IMR-90 (cell line): ENCODE measurements around the gene PPP1R9A. TPM values are rescaled to one million over a fixed set of nuclear protein-coding genes. Genes with fewer than 3 reads are reported as not detected.

Experiments
- ATAC-seq: fragments of 200-7000 bp; cut with Tn5 transposase; 2 replicates; pipeline ENCODE4 v1.9.1; 2020; ENCODE audit warnings: low read depth, mild to moderate bottlenecking, moderate library complexity
- BruUV-seq: library from RNA; stranded (reverse); fragments of 400-500 nt; replicated peaks from 2 replicates; lab custom pipeline; 2021; lab: Mats Ljungman, UMichigan
- CTCF ChIA-PET: fragments of 300-600 bp; formaldehyde crosslinking; extraction: SDS; loops from one replicate; lab custom pipeline; 2021; ENCODE audit warnings: antibody characterized with exemption; lab: Yijun Ruan, JAX
- POLR2A ChIA-PET: fragments of 300-600 bp; sonication (Branson Sonifier 250); formaldehyde crosslinking; loops from one replicate; lab custom pipeline; 2022; ENCODE audit warnings: antibody characterized with exemption; ENCODE audit not compliant: unreplicated experiment; lab: Charles Lee
- DNase-seq: peaks from one replicate; pipeline ENCODE4 v3.0.0; 2013
- H2AFZ ChIP-seq: replicated peaks from 2 replicates; pipeline ENCODE3; 2013; ENCODE audit warnings: low read length, mild to moderate bottlenecking; ENCODE audit not compliant: poor library complexity
- H2AK5ac ChIP-seq: 2 replicates; pipeline ENCODE4 v1.6.1; 2013; ENCODE audit warnings: low read depth, low read length, inconsistent platforms
- H2AK9ac ChIP-seq: replicated peaks from 2 replicates; pipeline ENCODE3; 2013; ENCODE audit warnings: mild to moderate bottlenecking, low read depth, low read length, moderate library complexity; ENCODE audit not compliant: poor library complexity
- H2BK120ac ChIP-seq: 2 replicates; pipeline ENCODE4 v1.6.1; 2013; ENCODE audit warnings: low read depth, low read length, inconsistent platforms
- H2BK15ac ChIP-seq: 3 replicates; pipeline ENCODE4 v1.6.1; 2013; ENCODE audit warnings: low read depth, low read length, inconsistent platforms
- H2BK20ac ChIP-seq: 2 replicates; pipeline ENCODE4 v1.6.1; 2013; ENCODE audit warnings: low read depth, mild to moderate bottlenecking, inconsistent platforms, low read length, moderate library complexity
- H2BK5ac ChIP-seq: 2 replicates; pipeline ENCODE4 v1.6.1; 2013; ENCODE audit warnings: mild to moderate bottlenecking, low read depth, low read length, inconsistent platforms; ENCODE audit not compliant: poor library complexity, severe bottlenecking
- H3K14ac ChIP-seq: replicated peaks from 2 replicates; pipeline ENCODE4 v1.6.1; 2013; ENCODE audit warnings: low read depth, low read length, inconsistent platforms
- H3K18ac ChIP-seq: 2 replicates; pipeline ENCODE4 v1.6.1; 2013; ENCODE audit warnings: low read depth, low read length, control low read depth
- H3K23ac ChIP-seq: 2 replicates; pipeline ENCODE4 v1.6.1; 2013; ENCODE audit warnings: low read depth, low read length, inconsistent platforms
- H3K27ac ChIP-seq: 2 replicates; pipeline ENCODE4 v1.5.1; 2013; ENCODE audit warnings: mild to moderate bottlenecking, control low read depth, low read length; ENCODE audit not compliant: insufficient read depth
- H3K27me3 ChIP-seq: 2 replicates; pipeline ENCODE4 v1.6.1; 2013; ENCODE audit warnings: low read length; ENCODE audit not compliant: control insufficient read depth, insufficient read depth
- H3K36me3 ChIP-seq: 2 replicates; pipeline ENCODE4 v1.6.1; 2013; ENCODE audit warnings: low read length, mixed read lengths; ENCODE audit not compliant: control insufficient read depth, insufficient read depth
- H3K4ac ChIP-seq: 2 replicates; pipeline ENCODE4 v1.6.1; 2013; ENCODE audit warnings: low read depth, low read length, inconsistent platforms
- H3K4me1 ChIP-seq: 2 replicates; pipeline ENCODE4 v1.6.1; 2013; ENCODE audit warnings: low read length, mixed read lengths; ENCODE audit not compliant: control insufficient read depth, insufficient read depth
- H3K4me2 ChIP-seq: 2 replicates; pipeline ENCODE4 v1.6.1; 2013; ENCODE audit warnings: low read depth, mild to moderate bottlenecking, control low read depth, low read length, moderate library complexity
- H3K4me3 ChIP-seq: 2 replicates; pipeline ENCODE4 v1.5.1; 2013; ENCODE audit warnings: low read depth, mild to moderate bottlenecking, control low read depth, low read length, moderate library complexity; ENCODE audit not compliant: insufficient read depth
- H3K56ac ChIP-seq: 2 replicates; pipeline ENCODE4 v1.6.1; 2013; ENCODE audit warnings: low read length, inconsistent platforms; ENCODE audit not compliant: insufficient read depth; ENCODE audit errors: extremely low read depth
- H3K79me1 ChIP-seq, 2 experiments: 2 replicates each; pipeline ENCODE4 v1.6.1; 2013; ENCODE audit warnings: low read length in 2 of 2, inconsistent platforms in 1 of 2, low read depth in 1 of 2
- H3K9ac ChIP-seq: 2 replicates; pipeline ENCODE4 v1.6.1; 2013; ENCODE audit warnings: low read depth, low read length, control low read depth
- H3K9me1 ChIP-seq: 2 replicates; pipeline ENCODE4 v1.6.1; 2013; ENCODE audit warnings: low read length, inconsistent platforms; ENCODE audit not compliant: insufficient read depth
- H3K9me3 ChIP-seq: 2 replicates; pipeline ENCODE4 v1.6.1; 2013; ENCODE audit warnings: low read length; ENCODE audit not compliant: control insufficient read depth, insufficient read depth
- H4K20me1 ChIP-seq: 2 replicates; pipeline ENCODE4 v1.6.1; 2013; ENCODE audit warnings: low read length, inconsistent platforms; ENCODE audit not compliant: insufficient read depth
- H4K5ac ChIP-seq: 2 replicates; pipeline ENCODE4 v1.6.1; 2013; ENCODE audit warnings: mild to moderate bottlenecking, low read depth, low read length, control low read depth
- H4K8ac ChIP-seq, 2 experiments: 2 replicates each; pipeline ENCODE4 v1.6.1; 2013; ENCODE audit warnings: low read depth in 2 of 2, low read length in 2 of 2, control low read depth in 1 of 2, inconsistent platforms in 1 of 2
- H4K91ac ChIP-seq: 2 replicates; pipeline ENCODE4 v1.6.1; 2013; ENCODE audit warnings: low read depth, low read length, inconsistent platforms; ENCODE audit not compliant: insufficient read depth
- BHLHE40 ChIP-seq: fragments of 150-350 bp; IDR thresholded peaks from 2 replicates; pipeline ENCODE4 v1.6.1; 2016; ENCODE audit warnings: mild to moderate bottlenecking, low read depth, low read length
- CEBPB ChIP-seq: IDR thresholded peaks from 2 replicates; pipeline ENCODE4 v1.6.1; 2012; ENCODE audit warnings: low read depth, low read length, improper control_type of control experiment
- CHD1 ChIP-seq: IDR thresholded peaks from 2 replicates; pipeline ENCODE4 v1.6.1; 2012; ENCODE audit warnings: low read depth, low read length, improper control_type of control experiment
- MAFK ChIP-seq: IDR thresholded peaks from 2 replicates; pipeline ENCODE4 v1.6.1; 2012; ENCODE audit warnings: low read depth, low read length, improper control_type of control experiment
- MAZ ChIP-seq: IDR thresholded peaks from 2 replicates; pipeline ENCODE4 v1.6.1; 2012; ENCODE audit warnings: low read depth, mild to moderate bottlenecking, low read length, improper control_type of control experiment, moderate library complexity, borderline replicate concordance
- MXI1 ChIP-seq: IDR thresholded peaks from 2 replicates; pipeline ENCODE4 v1.6.1; 2012; ENCODE audit warnings: low read depth, mild to moderate bottlenecking, low read length, moderate library complexity, borderline replicate concordance
- NFE2L2 ChIP-seq: fragments of 150-350 bp; IDR thresholded peaks from 2 replicates; pipeline ENCODE4 v1.6.1; 2016; ENCODE audit warnings: low read depth, mild to moderate bottlenecking, low read length
- RCOR1 ChIP-seq: IDR thresholded peaks from 2 replicates; pipeline ENCODE4 v1.6.1; 2012; ENCODE audit warnings: mild to moderate bottlenecking, low read length, improper control_type of control experiment; ENCODE audit not compliant: insufficient replicate concordance
- WGBS, 2 experiments: methylation state at CpG; one replicate each; pipeline versions ENCODE4 v1.1.5 to v1.1.7; 2013; ENCODE audit warnings: missing lambda C conversion rate in 2 of 2; ENCODE audit not compliant: insufficient read length in 1 of 2; ENCODE audit errors: extremely low coverage in 2 of 2; 5-methylcytosine and 5-hydroxymethylcytosine counted together
- dilution Hi-C: fragments of 300-500 bp; cut with HindIII; formaldehyde crosslinking; loops from one replicate; pipeline ENCODE4 v1.14.3; 2018; ENCODE audit warnings: low sequenced_read_pairs; ENCODE audit not compliant: unreplicated experiment
- in situ Hi-C: fragments of 300-500 bp; cut with MboI; formaldehyde crosslinking; loops from 3 replicates; pipeline ENCODE4 v1.14.3; 2019; ENCODE audit warnings: low sequenced_read_pairs, inconsistent platforms, mixed read lengths
- intact Hi-C: fragments of 100-400 bp; cut with micrococcal nuclease; formaldehyde crosslinking; loops from 2 replicates; pipeline ENCODE4 v1.10.0; 2022
- polyA plus RNA-seq, 3 experiments: library from polyadenylated mRNA; depleted of rRNA; stranded (reverse); fragments of >200 nt; gene quantifications; 2 replicates each; pipeline ENCODE4 v1.2.3, GENCODE V29; 2012; ENCODE audit warnings: low replicate concordance in 1 of 3
- total RNA-seq: library from RNA; depleted of rRNA; stranded (reverse); fragments of >200 nt; gene quantifications from 2 replicates; pipeline ENCODE4 v1.2.3, GENCODE V29; 2012
- TF ChIP-seq, protein P1 (sequence below): fragments of 150-350 bp; IDR thresholded peaks from 2 replicates; pipeline ENCODE4 v1.6.1; 2016; ENCODE audit warnings: low read depth, mild to moderate bottlenecking, low read length, moderate library complexity, borderline replicate concordance

Gene PPP1R9A
- total and polyA plus RNA-seq, 2 of the 4 experiments (the other 2 are of a cell fraction), result not detected

DNA sequence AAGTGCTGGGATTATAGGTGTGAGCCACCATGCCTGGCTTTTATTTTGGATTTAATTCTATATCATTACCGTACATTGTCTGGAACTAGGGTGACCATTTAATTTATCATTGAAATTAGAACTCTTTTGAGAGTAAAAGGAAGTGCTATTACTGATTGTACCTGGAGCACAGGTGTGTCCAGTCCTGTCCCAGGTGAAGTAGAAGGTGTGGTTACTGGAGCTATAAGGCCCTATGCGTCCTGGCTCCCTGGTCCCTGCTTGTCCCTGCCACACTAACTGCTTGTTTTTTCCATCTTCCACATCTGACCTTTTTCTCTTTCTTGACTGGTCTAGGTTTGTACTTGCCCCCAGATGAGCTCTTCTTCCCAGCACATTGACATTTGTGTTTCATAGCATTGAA lies 147.0 kb downstream of the PPP1R9A start:
- Histone ChIP-seq H3K56ac (no peak overlapping the region), H3K14ac (no peak overlapping the region), H4K8ac (no peak overlapping the region), H2AFZ (no peak overlapping the region), H3K9ac (no peak overlapping the region), H2AK5ac (no peak overlapping the region), H3K27ac (no peak overlapping the region), H2BK120ac (no peak overlapping the region), H4K20me1 (no peaks in the 10 kb centered on the region), H3K9me3 (no peaks in the 10 kb centered on the region), H3K23ac (no peak overlapping the region), H3K27me3 (no peaks in the 10 kb centered on the region), H3K4me2 (no peak overlapping the region), H2BK15ac (no peak overlapping the region), H3K18ac (no peak overlapping the region), H2BK5ac (no peak overlapping the region), H3K36me3 (no peaks in the 10 kb centered on the region), H3K4me1 (no peaks in the 10 kb centered on the region), H3K79me1 (no peaks in the 10 kb centered on the region), H2BK20ac (no peak overlapping the region), H2AK9ac (no peak overlapping the region), H3K9me1 (no peaks in the 10 kb centered on the region), H4K91ac (no peak overlapping the region), H4K5ac (no peak overlapping the region), H3K4me3 (no peak overlapping the region), H3K4ac (no peak overlapping the region)
- CTCF ChIA-PET, result no interaction called here
- no CpG with 5 or more reads among the region's 2 CpGs for WGBS, 2 experiments
- intact Hi-C loops (no loop called here), dilution Hi-C loops (no loop called here), in situ Hi-C loops (no loop called here)
- no peak for TF ChIP-seq MAZ
- TF ChIP-seq, protein P1, sequence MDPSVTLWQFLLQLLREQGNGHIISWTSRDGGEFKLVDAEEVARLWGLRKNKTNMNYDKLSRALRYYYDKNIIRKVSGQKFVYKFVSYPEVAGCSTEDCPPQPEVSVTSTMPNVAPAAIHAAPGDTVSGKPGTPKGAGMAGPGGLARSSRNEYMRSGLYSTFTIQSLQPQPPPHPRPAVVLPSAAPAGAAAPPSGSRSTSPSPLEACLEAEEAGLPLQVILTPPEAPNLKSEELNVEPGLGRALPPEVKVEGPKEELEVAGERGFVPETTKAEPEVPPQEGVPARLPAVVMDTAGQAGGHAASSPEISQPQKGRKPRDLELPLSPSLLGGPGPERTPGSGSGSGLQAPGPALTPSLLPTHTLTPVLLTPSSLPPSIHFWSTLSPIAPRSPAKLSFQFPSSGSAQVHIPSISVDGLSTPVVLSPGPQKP, result no peak
- TF ChIP-seq BHLHE40, result no peak
- no peak for TF ChIP-seq RCOR1
- no peak for TF ChIP-seq CEBPB
- no peak for TF ChIP-seq MXI1
- TF ChIP-seq NFE2L2, result no peak
- TF ChIP-seq CHD1, result no peak
- no peak for TF ChIP-seq MAFK
- POLR2A ChIA-PET, result interaction anchor here (0.6 kb wide), 1 partner anchor 80 kb away, joined by 6 read pairs; no protein-coding TSS in a partner anchor
- DNase-seq (no peak), ATAC-seq (no peak)
- no TSS peak for BruUV-seq
